Liver (tissue), 2 donors: ENCODE measurements around the gene MYO5A.

Source experiments
- CTCF ChIP-seq: fragments of 150-350 bp; IDR thresholded peaks from 2 replicates; pipeline ENCODE4 v1.5.1; 2017; ENCODE audit warnings: improper control_type of control experiment, low read depth, low read length; ENCODE audit not compliant: missing input control
- REST ChIP-seq: IDR thresholded peaks from 2 replicates; pipeline ENCODE4 v1.6.1; 2016; ENCODE audit warnings: antibody characterized with exemption, mild to moderate bottlenecking
- donor health status: healthy.

DNA sequence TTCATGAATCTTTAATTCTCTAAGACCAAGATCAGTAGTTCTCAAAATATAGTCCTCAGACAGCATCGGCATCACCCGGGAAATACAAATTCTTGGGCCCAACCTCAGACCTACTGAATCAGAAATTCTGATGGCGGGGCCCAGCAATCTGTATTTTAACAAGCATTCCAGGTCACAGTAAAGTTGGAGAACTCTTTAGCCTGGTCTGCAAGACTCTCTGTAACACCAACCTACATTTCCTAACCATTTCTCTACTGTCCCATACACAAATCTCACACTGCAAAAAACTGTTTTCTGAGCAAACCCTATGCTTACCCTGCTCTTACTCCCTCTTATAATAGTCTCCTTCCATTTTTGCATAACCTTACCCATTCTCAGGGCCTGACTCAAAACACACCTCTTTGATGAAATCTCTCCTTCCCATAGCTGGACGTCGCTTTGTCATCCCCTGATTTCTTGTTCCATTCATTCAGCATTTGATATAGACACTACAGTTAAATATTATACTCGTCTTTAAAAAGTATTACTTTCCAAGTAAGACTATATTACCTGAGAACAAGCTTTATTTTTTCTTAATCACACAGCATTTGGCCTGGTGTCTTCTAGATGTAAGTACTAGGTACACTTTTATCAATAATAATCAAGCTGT is 149.8 kb downstream of the MYO5A start:
- no peak for TF ChIP-seq CTCF
- TF ChIP-seq REST, result no peak
